ENCODE measurements around the gene SCUBE1. TPM values are rescaled to one million over a fixed set of nuclear protein-coding genes. Genes with fewer than 3 reads are reported as not detected.
A peak's percentile ranks its signal among the peaks of the same experiment; 100 is the strongest.

SCUBE1 gene
- total and polyA plus RNA-seq, 3 donors from 2014 or later, result 11.0 to 28.9 (median 23.5) TPM

DNA sequence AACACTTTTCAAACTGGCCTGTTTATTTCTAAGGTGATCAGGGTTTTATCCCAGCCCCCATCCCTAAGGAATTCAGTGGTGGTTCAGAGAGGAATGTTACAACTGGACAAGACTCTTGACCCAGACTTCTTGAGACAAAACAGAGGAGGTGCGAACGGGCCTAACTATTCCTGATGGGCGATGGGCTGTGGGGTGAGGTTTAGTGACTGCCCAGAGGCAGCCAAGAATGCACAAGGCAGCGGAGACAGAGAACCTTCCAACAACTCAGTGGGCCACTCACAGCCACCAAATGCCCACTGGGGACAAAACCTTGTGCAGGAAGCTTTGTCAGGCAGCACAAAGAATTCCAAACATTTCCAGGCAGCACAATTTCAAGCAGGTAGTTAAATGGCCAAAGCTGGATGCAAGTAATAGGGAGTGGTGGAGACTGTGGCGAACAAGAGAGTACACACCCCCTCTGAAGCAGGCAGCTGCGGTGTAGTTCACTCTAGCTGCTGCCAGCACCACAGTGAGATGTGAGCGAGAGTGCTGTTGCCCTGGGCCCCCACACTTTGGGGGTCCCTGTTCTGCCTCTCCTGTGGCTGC is 29.2 kb downstream of the SCUBE1 start:
- no peaks in the 10 kb centered on the region for H3K4me1 ChIP-seq
- no peak for TF ChIP-seq POLR2A (IDR thresholded peaks at IDR 0.05)
- TF ChIP-seq, protein P1, sequence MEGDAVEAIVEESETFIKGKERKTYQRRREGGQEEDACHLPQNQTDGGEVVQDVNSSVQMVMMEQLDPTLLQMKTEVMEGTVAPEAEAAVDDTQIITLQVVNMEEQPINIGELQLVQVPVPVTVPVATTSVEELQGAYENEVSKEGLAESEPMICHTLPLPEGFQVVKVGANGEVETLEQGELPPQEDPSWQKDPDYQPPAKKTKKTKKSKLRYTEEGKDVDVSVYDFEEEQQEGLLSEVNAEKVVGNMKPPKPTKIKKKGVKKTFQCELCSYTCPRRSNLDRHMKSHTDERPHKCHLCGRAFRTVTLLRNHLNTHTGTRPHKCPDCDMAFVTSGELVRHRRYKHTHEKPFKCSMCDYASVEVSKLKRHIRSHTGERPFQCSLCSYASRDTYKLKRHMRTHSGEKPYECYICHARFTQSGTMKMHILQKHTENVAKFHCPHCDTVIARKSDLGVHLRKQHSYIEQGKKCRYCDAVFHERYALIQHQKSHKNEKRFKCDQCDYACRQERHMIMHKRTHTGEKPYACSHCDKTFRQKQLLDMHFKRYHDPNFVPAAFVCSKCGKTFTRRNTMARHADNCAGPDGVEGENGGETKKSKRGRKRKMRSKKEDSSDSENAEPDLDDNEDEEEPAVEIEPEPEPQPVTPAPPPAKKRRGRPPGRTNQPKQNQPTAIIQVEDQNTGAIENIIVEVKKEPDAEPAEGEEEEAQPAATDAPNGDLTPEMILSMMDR (IDR thresholded peaks at IDR 0.05), result no peak
- no peak for DNase-seq

DNA sequence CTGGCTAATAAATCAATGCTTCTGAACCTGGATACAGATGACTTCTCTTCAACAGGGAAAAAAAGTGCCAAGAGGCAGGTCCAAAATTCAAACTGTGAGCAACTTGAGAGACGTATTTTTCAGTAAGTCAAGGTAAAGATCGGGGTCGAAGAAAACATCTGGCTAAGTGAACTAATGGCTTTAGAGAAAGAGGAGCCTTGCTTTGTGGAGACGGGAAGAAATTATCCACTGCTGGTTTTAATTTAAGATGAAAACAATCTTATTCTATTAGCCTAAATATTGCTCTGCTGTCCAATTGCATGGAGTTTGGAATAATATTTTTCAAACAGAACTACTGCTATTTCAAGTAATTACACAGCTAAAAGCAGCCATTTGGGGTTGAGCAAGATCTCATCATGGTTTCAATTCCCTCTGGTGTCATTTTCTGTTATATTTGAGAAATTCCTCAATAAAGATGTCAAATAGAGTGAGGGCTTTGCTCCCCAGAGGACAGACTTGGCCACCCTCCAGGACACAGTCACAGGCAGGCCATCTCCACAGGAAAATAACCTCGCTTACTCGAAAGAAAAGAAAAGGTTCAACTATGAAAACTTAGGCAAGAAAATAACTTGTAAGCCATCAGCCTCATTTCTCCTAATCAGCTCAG is 29.8 kb downstream of the SCUBE1 start:
- WGBS, 2 donors, result 62 to 63% methylated on average over 6 of the region's 6 CpGs
- Histone ChIP-seq H3K4me1 (no peaks in the 10 kb centered on the region), H3K9me3 (no peaks in the 10 kb centered on the region), H3K27me3 (no peaks in the 10 kb centered on the region), H3K36me3 (ENCODE audit: low read depth, missing control alignments) (no peaks in the 10 kb centered on the region), H3K4me3 (no peak overlapping the region), H3K27ac (no peak overlapping the region)
- no peak for TF ChIP-seq POLR2A (IDR thresholded peaks at IDR 0.05)
- TF ChIP-seq, protein P1 (IDR thresholded peaks at IDR 0.05), result no peak
- intact Hi-C loops (cut with DNase I; ENCODE audit: low total_unique reads), result no loop called here
- DNase-seq, result peak; percentile 62

More for the DNA sequence above, 29.2 kb downstream of the SCUBE1 start:
- Histone ChIP-seq H3K9me3 (no peaks in the 10 kb centered on the region), H3K27ac (no peak overlapping the region), H3K4me3 (no peak overlapping the region), H3K27me3 (no peaks in the 10 kb centered on the region), H3K36me3 (ENCODE audit: low read depth, missing control alignments) (no peaks in the 10 kb centered on the region)
- intact Hi-C loops (cut with DNase I; ENCODE audit: low total_unique reads), result no loop called here
- WGBS, 2 donors, result 76 to 79% methylated on average over 7 of the region's 7 CpGs

DNA sequence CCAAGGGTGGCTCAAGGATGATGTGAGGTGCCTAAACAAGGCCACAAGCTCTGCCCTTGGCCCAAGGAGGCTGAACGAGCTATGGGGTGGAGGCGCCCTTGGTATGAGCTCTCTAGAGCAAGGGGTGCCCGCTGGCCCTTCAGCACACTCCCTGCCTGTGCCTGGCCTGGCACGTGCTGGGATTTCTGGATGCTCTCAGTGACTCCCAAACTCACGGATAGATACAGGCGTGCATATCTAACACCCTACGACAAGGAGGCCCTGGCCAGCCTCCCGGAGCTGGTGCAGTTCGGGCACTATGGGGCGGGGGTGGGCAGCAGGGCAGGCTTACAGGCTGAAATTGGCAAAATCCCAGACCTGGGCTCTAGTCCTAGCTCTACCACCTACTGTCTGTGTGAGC is 30.6 kb downstream of the SCUBE1 start:
- H3K27ac ChIP-seq, result no peak overlapping the region
- TF ChIP-seq POLR2A (IDR thresholded peaks at IDR 0.05), result no peak
- TF ChIP-seq, protein P1 (IDR thresholded peaks at IDR 0.05), result no peak
- intact Hi-C loops (cut with DNase I; ENCODE audit: low total_unique reads), result no loop called here
- H3K9me3 ChIP-seq, result no peaks in the 10 kb centered on the region
- no peaks in the 10 kb centered on the region for H3K27me3 ChIP-seq
- no peak overlapping the region for H3K4me3 ChIP-seq
- no peaks in the 10 kb centered on the region for H3K4me1 ChIP-seq
- 95 to 96% methylated on average over 10 of the region's 10 CpGs for WGBS, 2 donors
- DNase-seq, result no peak
- no peaks in the 10 kb centered on the region for H3K36me3 ChIP-seq (ENCODE audit: low read depth, missing control alignments)

DNA sequence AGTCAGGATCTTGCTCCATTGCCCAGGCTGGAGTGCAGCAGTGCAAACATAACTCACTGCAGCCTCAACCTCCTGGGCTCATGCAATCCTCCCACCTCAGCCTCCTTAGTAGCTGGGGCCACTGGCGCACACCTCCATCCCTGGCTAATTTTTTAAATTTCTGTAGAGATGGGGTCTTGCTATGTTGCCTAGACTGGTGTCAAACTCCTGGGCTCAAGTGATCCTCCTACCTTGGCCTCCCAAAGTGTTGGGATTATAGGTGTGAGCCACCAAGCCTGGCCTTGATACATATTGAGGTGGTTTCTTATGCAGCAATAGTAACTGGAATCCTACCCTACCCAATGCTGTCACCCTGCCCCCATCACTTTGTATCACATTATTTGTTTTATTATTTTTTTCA is 32.4 kb downstream of the SCUBE1 start:
- H3K36me3 ChIP-seq (ENCODE audit: low read depth, missing control alignments), result no peaks in the 10 kb centered on the region
- peaks cover 15% of the 10 kb centered on the region for H3K4me1 ChIP-seq
- no peaks in the 10 kb centered on the region for H3K9me3 ChIP-seq
- H3K27me3 ChIP-seq, result no peaks in the 10 kb centered on the region
- no peak for DNase-seq
- intact Hi-C loops (cut with DNase I; ENCODE audit: low total_unique reads), result no loop called here
- no peak for TF ChIP-seq POLR2A (IDR thresholded peaks at IDR 0.05)
- TF ChIP-seq, protein P1 (IDR thresholded peaks at IDR 0.05), result no peak
- H3K4me3 ChIP-seq, result no peak overlapping the region
- H3K27ac ChIP-seq, result no peak overlapping the region
- WGBS, 2 donors, result 91 to 100% methylated on average over 1 of the region's 1 CpG

DNA sequence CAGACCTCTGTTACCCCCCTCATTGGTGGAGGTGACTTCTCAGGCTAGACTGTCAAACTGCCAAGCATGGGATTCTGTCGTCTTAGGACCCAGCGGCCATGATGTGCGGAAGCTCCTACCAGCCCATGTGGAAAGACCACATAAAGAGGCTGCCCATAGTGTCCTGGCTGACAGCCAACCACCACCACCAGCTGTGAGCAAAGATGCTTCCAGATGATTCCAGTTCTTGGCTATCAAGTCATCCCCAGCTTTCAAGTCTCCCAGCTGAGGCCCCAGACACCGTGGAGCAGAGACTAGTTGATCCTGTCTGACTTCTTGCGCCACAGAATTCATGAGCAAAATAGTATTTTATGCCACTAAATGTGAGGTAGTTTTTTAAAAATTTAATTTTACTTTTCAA is 32.9 kb downstream of the SCUBE1 start:
- 90 to 97% methylated on average over 5 of the region's 5 CpGs for WGBS, 2 donors
- Histone ChIP-seq H3K27ac (no peak overlapping the region), H3K4me1 (peaks cover 18% of the 10 kb centered on the region), H3K27me3 (no peaks in the 10 kb centered on the region), H3K4me3 (no peak overlapping the region), H3K9me3 (no peaks in the 10 kb centered on the region), H3K36me3 (ENCODE audit: low read depth, missing control alignments) (no peaks in the 10 kb centered on the region)
- intact Hi-C loops (cut with DNase I; ENCODE audit: low total_unique reads), result no loop called here
- DNase-seq, result no peak
- TF ChIP-seq, protein P1 (IDR thresholded peaks at IDR 0.05), result no peak
- TF ChIP-seq POLR2A (IDR thresholded peaks at IDR 0.05), result no peak
